HT1080 (cell line): ENCODE measurements around the gene DIABLO. TPM values are rescaled to one million over a fixed set of nuclear protein-coding genes. Genes with fewer than 3 reads are reported as not detected.
"Not testable (repeated sequence)": the region's sequence is repeated elsewhere in the genome, so short reads cannot be mapped to it uniquely, and the experiment has no call there.

Experiments used
- DNase-seq: peaks from one replicate; pipeline ENCODE4 v3.0.0-alpha.2; 2015; ENCODE audit warnings: low read depth
- total RNA-seq: library from RNA; depleted of rRNA; stranded (reverse); fragments of >200 nt; shearing (Covaris generic); gene quantifications from 2 replicates; pipeline ENCODE4 v1.2.3, GENCODE V29; 2014

DIABLO gene
- total RNA-seq, 1 experiment from 2014 or later, result 58.9 TPM

- DNase-seq, result peak; percentile 60
These were observed 34.8 kb downstream of the DIABLO start for GRCh38 chr12:122190842-122191668.

- no peak for DNase-seq
These were observed 36.0 kb downstream of the DIABLO start for GRCh38 chr12:122189626-122190475.

GRCh38 chr12:122187466-122187865 lies 38.4 kb downstream of the DIABLO start:
- DNase-seq, result no peak

- DNase-seq, result no peak
These were observed 40.3 kb downstream of the DIABLO start for GRCh38 chr12:122185494-122186082.

DNA sequence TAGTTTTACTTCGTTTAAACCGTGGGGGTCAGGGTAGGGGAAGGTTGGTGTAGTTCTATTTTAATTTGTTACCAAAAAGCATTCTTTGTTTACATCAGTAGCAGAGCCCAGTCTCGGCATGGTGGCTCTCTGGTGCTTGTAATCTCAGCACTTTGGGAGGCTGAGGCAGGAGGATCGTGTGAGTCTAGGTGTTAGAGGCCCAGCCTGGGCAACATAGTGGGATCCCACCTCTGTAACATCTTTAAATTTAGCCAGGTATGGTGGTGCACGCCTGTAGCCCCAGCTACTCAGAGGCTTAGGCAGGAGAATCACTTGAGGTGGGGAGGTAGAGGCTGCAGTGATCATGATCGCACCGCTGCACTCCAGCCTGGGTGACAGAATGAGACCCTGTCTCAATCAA lies 40.8 kb downstream of the DIABLO start:
- no peak for DNase-seq

DNA sequence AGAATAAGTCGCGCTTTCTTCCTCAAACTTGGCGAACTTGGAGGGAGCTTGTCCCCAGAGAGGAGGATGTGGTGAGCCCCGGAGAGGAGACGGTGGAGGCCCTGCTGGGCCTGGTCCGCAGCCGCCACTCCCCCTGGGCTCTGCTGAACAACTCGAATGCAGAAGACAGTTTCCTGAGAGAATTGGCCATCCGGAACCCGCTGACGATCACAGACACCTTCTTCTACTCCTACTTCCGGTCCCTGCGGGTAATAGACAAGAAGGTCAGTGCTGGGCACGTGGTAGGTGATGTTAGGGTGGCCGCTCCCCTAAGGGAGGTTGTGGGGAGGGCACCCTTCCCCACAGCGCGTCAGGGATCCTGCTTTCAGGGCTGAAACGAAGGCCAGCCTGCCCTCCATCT lies 41.3 kb downstream of the DIABLO start:
- no peak for DNase-seq

DNA sequence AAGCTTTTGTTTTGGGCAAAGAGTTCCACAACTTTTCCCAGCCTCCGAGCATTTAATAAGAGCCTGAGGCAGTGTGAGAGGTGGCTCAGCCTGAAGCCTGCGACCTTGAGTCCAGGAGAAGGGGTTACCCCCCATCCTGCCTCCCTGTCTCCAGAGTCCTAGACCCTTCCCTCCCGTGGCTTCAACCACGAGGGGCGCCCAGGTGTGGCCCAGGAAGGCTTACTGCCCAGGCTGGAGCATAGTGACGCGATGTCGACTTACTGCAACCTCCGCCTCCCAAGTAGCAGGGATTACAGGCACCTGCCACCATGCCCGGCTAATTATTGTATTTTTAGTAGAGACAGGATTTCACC lies 42.3 kb downstream of the DIABLO start:
- no peak for DNase-seq

DNA sequence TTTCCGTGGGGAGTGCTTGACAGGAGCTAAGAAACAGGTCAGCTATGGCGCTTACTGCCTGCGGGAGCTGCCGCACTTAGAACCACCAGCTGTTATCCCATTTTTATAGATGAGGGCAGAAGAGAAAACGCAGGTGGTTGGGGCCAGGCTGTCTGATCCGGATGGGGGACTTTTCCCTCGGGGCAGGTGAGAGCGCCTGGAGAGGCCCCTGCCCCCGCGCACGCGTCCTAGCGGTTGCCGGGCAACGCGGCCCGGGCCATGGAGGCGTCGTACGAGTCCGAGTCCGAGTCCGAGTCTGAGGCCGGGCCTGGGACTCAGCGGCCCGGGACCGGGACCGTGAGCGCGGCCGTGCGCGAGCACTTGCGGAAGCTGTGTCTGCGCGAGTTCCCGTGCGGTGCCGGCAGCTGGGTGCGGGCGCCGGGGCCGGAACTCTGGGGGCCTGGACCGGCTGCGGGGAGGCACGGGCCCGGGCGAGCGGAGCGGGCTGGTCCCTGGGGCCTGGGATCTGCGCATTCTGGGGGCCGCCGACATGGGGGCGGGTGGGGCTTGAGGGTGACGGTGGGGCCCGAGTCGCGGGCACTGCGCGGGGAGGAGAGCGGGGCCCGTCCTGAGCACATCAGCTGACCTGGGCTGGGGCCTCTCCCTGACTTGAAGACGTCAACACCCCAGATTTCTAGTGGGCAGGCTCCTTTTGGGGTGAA lies 42.8 kb downstream of the DIABLO start, which contains the start of gene LRRC43:
Gene LRRC43 (plus strand): TSS at position 237 of the 701 bp plus-strand sequence. CDS start 22 bp downstream, at position 259.
- no peak for DNase-seq

- DNase-seq, result not testable (repeated sequence)
These were observed 49.4 kb downstream of the DIABLO start for GRCh38 chr12:122176473-122176872.

DNA sequence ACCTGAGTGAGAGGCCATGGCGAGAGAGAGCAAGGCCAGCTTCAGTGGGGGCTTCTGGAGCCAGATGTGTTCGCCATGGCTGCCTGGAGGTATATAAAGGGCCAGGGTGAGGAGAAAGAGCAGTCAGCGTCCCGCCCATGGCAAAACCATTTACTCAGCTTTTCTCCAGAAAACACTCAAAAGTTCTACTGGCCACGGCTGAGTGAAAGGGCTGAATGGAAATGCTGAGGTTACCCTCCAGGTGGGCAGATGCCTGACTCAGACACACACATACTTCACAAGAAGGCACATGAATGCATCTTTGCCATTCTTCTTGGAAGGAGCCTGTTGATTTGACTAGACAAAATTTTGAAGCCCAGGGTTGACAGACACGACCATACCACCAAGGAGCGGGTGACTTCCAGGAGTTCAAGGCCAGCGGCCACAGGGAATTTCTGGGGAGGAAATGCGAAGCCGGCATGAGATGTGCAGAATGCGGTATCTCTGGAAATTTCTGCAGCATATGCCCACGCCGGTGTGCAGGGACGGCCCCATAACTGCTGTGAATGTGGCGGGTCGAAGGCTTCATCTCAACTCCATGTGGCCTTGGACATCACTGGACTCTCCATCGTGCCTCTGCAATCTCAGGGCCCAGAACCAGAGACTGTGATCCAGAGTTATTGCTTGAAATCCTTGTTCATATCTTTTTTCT lies 51.6 kb downstream of the DIABLO start, which contains the start of gene IL31:
Gene IL31 (minus strand): TSS at position 67 of the 691 bp plus-strand sequence. CDS start 49 bp downstream, at position 18.
- DNase-seq, result no peak

- DNase-seq, result no peak
These were observed 53.5 kb downstream of the DIABLO start for GRCh38 chr12:122172262-122172939.

- no peak for DNase-seq
These were observed 54.5 kb downstream of the DIABLO start for GRCh38 chr12:122171399-122171798.

DNA sequence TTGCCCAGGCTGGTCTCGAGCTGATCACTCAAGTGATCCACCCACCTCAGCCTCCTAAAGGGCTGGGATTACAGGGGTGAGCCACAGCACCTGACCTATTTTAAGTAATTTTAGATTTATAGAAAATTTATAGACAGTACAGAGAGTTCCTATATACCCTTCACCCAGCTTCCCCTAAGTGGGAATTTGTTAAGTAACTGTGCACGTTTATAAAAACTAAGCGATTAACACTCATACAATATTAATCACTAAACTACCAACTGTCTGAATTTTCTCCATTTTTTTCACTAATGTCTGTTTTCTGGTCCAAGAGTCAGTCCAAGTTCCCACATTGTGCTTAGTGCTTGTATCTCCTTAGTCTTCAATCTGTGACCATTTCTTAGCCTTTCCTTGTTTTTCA lies 57.4 kb downstream of the DIABLO start:
- DNase-seq, result no peak

DNA sequence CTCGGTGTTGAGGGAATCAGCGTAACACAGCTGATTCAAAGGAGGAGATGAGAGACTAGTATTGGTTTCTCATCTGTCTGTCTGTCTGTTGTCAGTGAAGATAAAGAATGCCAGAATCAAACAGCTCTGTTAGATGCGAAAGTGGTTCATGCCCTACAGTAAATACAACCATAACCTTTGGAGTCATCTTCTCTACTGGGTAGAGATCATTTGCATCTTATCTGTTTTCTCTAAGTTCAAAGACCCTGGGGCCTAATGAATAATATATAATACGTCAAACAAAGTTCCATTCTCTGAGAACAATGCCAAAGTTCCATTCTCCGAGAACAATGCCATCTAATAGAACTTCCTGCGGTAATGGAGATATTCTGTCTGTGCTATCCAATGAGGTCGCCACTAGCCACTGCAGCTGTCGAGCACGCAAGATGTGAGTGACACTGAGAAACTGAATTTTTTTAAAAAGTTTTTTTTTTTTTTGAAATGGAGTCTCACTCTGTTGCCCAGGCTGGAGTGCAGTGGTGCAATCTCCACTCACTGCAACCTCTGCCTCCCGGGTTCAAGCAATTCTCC lies 58.4 kb downstream of the DIABLO start:
- no peak for DNase-seq

GRCh38 chr12:122166422-122167349 lies 59.2 kb downstream of the DIABLO start:
- no peak for DNase-seq

GRCh38 chr12:122162976-122163375 lies 62.9 kb downstream of the DIABLO start:
- DNase-seq, result no peak

DNA sequence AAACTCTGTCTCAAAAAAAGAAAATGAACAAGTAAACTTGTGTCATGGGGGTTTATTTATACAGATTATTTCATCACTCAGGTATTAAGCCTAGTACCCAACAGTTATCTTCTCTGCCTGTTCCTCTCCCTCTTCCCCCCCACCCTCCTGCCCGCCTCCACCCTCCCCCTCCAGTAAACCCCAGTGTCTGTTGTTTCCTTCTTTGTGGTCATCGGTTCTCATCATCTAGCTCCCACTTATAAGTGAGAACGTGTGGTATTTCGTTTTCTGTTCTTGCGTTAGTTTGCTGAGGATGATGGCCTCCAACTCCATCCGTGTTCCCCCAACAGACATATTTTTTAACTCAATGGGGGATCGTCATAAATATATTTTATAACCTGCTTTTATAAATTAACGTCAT lies 64.2 kb downstream of the DIABLO start:
- DNase-seq, result no peak

DNA sequence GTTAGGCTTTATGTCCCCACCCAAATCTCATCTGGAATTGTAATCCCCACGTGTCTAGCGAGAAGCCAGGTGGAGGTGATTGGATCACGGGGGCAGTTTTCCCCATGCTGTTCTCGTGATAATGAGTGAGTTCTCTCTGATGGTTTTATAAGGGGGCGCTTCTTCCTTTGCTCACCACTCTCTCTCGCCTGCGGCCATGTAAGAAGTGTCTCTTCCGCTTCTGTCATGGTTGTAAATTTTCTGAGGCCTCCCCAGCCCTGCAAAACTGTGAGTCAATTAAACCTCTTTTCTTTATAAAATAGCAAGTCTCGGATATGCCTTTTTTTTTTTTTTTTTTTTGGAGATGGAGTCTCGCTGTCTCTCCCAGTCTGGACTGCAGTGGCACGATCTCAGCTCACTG lies 65.1 kb downstream of the DIABLO start:
- no peak for DNase-seq

DNA sequence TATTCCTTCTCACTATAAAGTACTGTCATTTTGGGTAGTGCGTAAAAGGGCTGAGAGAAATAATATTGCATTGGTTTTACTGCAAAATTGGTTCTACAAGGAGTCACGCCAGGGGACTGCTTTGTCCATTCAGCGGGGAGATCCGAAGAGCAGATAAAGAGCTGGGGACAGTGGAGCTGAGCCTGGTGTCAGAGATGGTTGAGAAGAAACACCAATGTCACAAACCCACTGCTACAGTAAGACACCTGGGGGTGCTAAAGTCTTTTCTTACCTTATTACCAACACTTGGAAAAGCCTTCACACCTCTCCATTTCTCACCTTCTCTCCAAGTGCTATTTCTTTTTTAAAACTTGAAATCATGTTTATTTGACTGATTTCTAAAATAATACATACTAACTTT lies 66.0 kb downstream of the DIABLO start:
- DNase-seq, result no peak
